HG02870 (cell line): ENCODE data around the gene R3HDM1.
"Not testable (repeated sequence)": the region's sequence is repeated elsewhere in the genome, so short reads cannot be mapped to it uniquely, and the experiment has no call there.

Source experiments
- ATAC-seq: cut with Tn5 transposase; IDR thresholded peaks from one replicate; pipeline ENCODE4 v1.9.1; 2021; ENCODE audit warnings: mild to moderate bottlenecking, moderate library complexity; ENCODE audit not compliant: unreplicated experiment

Gene R3HDM1

GRCh38 chr2:135531231-135532197 lies at the start of gene R3HDM1:
TSS of gene R3HDM1 (plus strand) at chr2:135531484. CDS start at chr2:135604846, 73,362 bp downstream.
- peak; percentile 82 for ATAC-seq

GRCh38 chr2:135485441-135485840 lies 45.8 kb upstream of the R3HDM1 start:
- no peak for ATAC-seq

GRCh38 chr2:135490376-135490775 lies 40.9 kb upstream of the R3HDM1 start:
- ATAC-seq, result no peak

GRCh38 chr2:135494503-135494902 lies 36.8 kb upstream of the R3HDM1 start:
- no peak for ATAC-seq

- ATAC-seq, result no peak
Measured at GRCh38 chr2:135494917-135495316, 36.4 kb upstream of the R3HDM1 start.

GRCh38 chr2:135498588-135498987 lies 32.7 kb upstream of the R3HDM1 start:
- not testable (repeated sequence) for ATAC-seq

- no peak for ATAC-seq
Measured at GRCh38 chr2:135504811-135505210, 26.5 kb upstream of the R3HDM1 start.

GRCh38 chr2:135510577-135510976 lies 20.7 kb upstream of the R3HDM1 start:
- no peak for ATAC-seq

GRCh38 chr2:135512099-135512498 lies 19.2 kb upstream of the R3HDM1 start:
- no peak for ATAC-seq

GRCh38 chr2:135525786-135526185 lies 5.5 kb upstream of the R3HDM1 start:
- ATAC-seq, result no peak

- ATAC-seq, result no peak
Measured at GRCh38 chr2:135528006-135528405, 3.3 kb upstream of the R3HDM1 start.

- peak; percentile 66 for ATAC-seq
Measured at GRCh38 chr2:135530313-135531230, 712 bp upstream of the R3HDM1 start, which contains the start of gene ZRANB3. TSS of gene ZRANB3 (minus strand) at chr2:135531218.

- ATAC-seq, result no peak
Measured at GRCh38 chr2:135532581-135532980, 1.3 kb downstream of the R3HDM1 start.

- not testable (repeated sequence) for ATAC-seq
Measured at GRCh38 chr2:135533545-135533944, 2.3 kb downstream of the R3HDM1 start.

GRCh38 chr2:135546436-135546835 lies 15.2 kb downstream of the R3HDM1 start:
- no peak for ATAC-seq

- ATAC-seq, result no peak
Measured at GRCh38 chr2:135547311-135547710, 16.0 kb downstream of the R3HDM1 start.

- ATAC-seq, result no peak
Measured at GRCh38 chr2:135551356-135551755, 20.1 kb downstream of the R3HDM1 start.

- ATAC-seq, result no peak
Measured at GRCh38 chr2:135552887-135553286, 21.6 kb downstream of the R3HDM1 start.

- no peak for ATAC-seq
Measured at GRCh38 chr2:135555311-135555710, 24.0 kb downstream of the R3HDM1 start.

GRCh38 chr2:135557530-135557929 lies 26.2 kb downstream of the R3HDM1 start:
- ATAC-seq, result no peak

- no peak for ATAC-seq
Measured at GRCh38 chr2:135561925-135562324, 30.6 kb downstream of the R3HDM1 start.
